Measurements from ENCODE around the gene TMEM63C. TPM values are rescaled to one million over a fixed set of nuclear protein-coding genes. Genes with fewer than 3 reads are reported as not detected.

Gene TMEM63C
- total RNA-seq, 1 donor = 1.4 TPM

GRCh38 chr14:77175843-77176242 lies 5.8 kb upstream of the TMEM63C start:
- Histone ChIP-seq H3K4me3 (ENCODE audit: low read length) (no peak overlapping the region), H3K27me3 (ENCODE audit: insufficient read depth, low read length) (peaks cover 5% of the 10 kb centered on the region), H3K9me3 (ENCODE audit: low read depth, low read length) (no peaks in the 10 kb centered on the region), H3K4me1 (ENCODE audit: insufficient read depth, low read length) (no peaks in the 10 kb centered on the region)

DNA sequence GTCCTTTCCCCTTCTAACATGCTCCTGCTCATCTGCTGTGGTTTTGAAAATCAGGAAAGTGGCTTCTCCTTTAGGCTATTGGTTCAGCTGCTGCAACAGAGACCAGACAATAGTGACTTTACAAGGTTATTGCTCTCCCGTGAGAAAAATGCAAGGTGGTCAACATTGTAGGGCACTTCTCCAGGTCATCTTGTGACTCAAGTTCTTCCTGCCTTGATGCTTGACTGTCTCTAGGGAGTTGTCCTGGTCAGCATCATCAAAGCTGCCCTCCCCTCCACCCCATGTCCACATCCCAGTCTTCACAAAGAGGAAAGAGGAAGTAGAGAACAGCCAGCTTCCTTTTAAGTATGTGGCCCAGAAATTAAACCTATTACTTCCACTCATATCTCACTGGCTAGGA lies 3.9 kb upstream of the TMEM63C start:
- peaks cover 4% of the 10 kb centered on the region for H3K4me1 ChIP-seq (ENCODE audit: insufficient read depth, low read length)
- H3K9me3 ChIP-seq (ENCODE audit: low read depth, low read length) = no peaks in the 10 kb centered on the region
- H3K27me3 ChIP-seq (ENCODE audit: insufficient read depth, low read length) = peaks cover 9% of the 10 kb centered on the region
- H3K4me3 ChIP-seq (ENCODE audit: low read length) = no peak overlapping the region

DNA sequence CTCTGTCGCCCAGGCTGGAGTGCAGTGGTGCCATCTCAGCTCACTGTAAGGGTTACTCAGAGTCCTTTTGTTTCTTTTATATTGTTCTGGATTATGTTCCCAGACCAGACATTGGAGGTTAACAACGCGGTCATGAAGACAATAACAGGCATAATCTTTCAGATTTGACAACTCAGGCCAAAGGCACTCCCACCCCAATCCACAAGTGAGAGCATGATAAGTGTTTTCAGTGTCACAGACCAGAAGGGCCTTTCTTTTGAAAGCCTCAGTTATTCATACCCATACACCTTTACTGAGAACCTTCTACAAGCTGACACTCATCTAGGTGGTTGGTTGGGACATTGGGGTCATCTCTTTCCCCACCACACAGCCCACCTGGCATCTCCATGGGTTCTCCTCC lies 2.9 kb upstream of the TMEM63C start:
- Histone ChIP-seq H3K4me3 (ENCODE audit: low read length) (no peak overlapping the region), H3K27me3 (ENCODE audit: insufficient read depth, low read length) (peaks cover 9% of the 10 kb centered on the region), H3K9me3 (ENCODE audit: low read depth, low read length) (no peaks in the 10 kb centered on the region), H3K4me1 (ENCODE audit: insufficient read depth, low read length) (peaks cover 6% of the 10 kb centered on the region)

DNA sequence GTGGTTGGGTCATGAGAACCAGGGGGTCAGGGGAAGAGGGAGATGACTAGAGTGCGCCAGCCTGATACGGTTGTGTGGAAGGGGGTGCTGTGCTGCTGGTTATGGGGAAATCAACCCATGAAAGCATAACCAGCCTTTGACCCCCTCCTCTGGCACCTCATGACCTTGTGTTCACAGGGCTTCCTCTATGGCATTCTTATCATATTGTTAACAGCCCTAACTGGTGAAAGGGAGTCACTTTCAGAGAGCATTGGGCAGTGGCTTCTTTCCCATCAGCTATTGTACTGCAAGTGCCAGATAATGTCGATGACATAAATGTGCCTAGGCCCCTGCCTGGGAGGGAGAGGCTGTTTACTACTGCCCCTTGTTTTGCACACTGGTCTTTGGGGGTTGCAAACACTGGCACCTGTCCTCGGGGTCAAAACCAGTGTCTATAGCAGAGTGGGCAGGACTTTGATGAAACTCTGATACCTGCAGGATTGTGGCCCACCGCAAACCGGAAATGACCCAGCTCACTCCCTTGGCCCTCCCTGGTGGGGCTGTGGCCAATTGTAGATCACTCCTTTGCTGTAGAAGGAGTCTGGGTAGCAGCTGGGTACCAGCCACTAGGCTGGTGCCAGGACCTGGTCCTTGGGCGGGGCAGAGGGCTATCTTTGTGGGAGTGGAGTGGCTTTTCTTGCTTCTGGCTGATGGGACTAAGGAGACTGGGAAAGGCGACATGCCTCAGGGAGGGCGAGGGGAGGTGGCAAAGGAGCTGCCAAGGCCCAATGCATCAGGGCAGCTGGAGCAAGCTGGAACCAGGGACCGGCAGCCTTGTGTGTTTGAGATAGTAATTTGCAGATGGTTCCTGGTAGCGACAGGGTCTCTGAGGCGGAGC lies 634 bp upstream of the TMEM63C start:
- H3K4me1 ChIP-seq (ENCODE audit: insufficient read depth, low read length) = peaks cover 6% of the 10 kb centered on the region
- no peaks in the 10 kb centered on the region for H3K9me3 ChIP-seq (ENCODE audit: low read depth, low read length)
- H3K4me3 ChIP-seq (ENCODE audit: low read length) = no peak overlapping the region
- H3K27me3 ChIP-seq (ENCODE audit: insufficient read depth, low read length) = peaks cover 9% of the 10 kb centered on the region

GRCh38 chr14:77183896-77184295 lies 2.3 kb downstream of the TMEM63C start:
- Histone ChIP-seq H3K4me3 (ENCODE audit: low read length) (no peak overlapping the region), H3K9me3 (ENCODE audit: low read depth, low read length) (no peaks in the 10 kb centered on the region), H3K4me1 (ENCODE audit: insufficient read depth, low read length) (peaks cover 6% of the 10 kb centered on the region), H3K27me3 (ENCODE audit: insufficient read depth, low read length) (peaks cover 9% of the 10 kb centered on the region)

DNA sequence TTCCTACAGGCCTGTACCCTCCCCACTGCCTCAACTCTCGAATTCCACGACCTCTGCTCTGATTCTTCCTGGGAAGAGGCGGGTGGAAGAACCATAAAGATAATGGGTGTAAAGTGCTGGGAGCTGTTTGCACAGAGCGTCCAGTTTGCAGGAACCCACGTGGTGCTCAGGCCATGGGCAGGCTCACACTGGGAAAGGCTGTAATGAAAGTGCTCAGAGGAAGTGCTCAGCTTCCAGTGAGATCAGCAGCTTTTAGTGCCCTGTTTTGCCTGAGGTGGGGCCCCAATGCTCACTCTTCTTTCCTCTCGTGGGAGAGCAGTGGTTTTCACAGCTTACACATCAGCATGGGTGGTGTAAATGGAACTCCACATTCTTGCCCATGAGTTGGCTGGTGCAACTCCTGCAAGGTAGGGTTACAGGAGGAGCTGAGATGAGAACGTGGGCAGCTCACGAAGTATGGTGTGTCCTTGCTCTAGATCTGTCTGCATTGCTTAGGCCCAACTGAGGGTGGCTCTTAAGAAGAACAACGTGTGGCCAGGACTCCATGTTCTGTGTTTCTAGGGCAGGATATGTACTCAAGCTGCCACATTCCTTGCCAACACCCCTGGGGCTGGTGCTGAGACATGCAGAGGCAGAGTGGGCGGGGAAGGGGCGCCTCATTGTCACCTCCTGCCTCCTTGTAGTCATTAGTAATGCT lies 2.9 kb downstream of the TMEM63C start:
- peaks cover 9% of the 10 kb centered on the region for H3K27me3 ChIP-seq (ENCODE audit: insufficient read depth, low read length)
- peaks cover 6% of the 10 kb centered on the region for H3K4me1 ChIP-seq (ENCODE audit: insufficient read depth, low read length)

DNA sequence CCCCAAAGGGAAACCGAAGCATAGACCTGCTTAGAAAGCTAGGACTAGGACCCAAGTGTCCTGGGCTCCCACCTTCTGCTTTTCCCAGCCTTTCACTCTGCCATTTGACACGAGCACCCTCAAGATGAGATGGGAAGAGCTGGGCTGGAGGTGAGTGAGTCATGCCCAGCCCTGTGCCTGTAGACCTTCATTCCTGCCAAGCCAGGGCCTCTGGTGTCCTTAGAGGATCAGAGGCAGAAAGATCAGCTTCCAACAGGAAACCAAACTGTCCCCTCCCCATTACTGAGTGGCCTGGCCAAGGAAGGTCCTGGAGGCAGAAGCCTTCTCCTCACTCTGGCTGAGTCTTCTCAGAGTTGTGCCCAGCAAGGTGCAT lies 3.5 kb downstream of the TMEM63C start:
- Histone ChIP-seq H3K27me3 (ENCODE audit: insufficient read depth, low read length) (peaks cover 9% of the 10 kb centered on the region), H3K4me1 (ENCODE audit: insufficient read depth, low read length) (peaks cover 6% of the 10 kb centered on the region), H3K9me3 (ENCODE audit: low read depth, low read length) (no peaks in the 10 kb centered on the region), H3K4me3 (ENCODE audit: low read length) (no peak overlapping the region)

More for the DNA sequence above, 2.9 kb downstream of the TMEM63C start:
- Histone ChIP-seq H3K9me3 (ENCODE audit: low read depth, low read length) (no peaks in the 10 kb centered on the region), H3K4me3 (ENCODE audit: low read length) (no peak overlapping the region)

- Histone ChIP-seq H3K27me3 (ENCODE audit: insufficient read depth, low read length) (no peaks in the 10 kb centered on the region), H3K9me3 (ENCODE audit: low read depth, low read length) (no peaks in the 10 kb centered on the region), H3K4me1 (ENCODE audit: insufficient read depth, low read length) (peaks cover 6% of the 10 kb centered on the region), H3K4me3 (ENCODE audit: low read length) (no peak overlapping the region)
These were observed 5.5 kb downstream of the TMEM63C start for GRCh38 chr14:77186911-77187648.

- H3K27me3 ChIP-seq (ENCODE audit: insufficient read depth, low read length) = no peaks in the 10 kb centered on the region
- H3K4me3 ChIP-seq (ENCODE audit: low read length) = no peak overlapping the region
- peaks cover 4% of the 10 kb centered on the region for H3K4me1 ChIP-seq (ENCODE audit: insufficient read depth, low read length)
- no peaks in the 10 kb centered on the region for H3K9me3 ChIP-seq (ENCODE audit: low read depth, low read length)
These were observed 6.0 kb downstream of the TMEM63C start for GRCh38 chr14:77187649-77188012.

GRCh38 chr14:77189479-77189878 lies 7.9 kb downstream of the TMEM63C start:
- Histone ChIP-seq H3K4me3 (ENCODE audit: low read length) (no peak overlapping the region), H3K9me3 (ENCODE audit: low read depth, low read length) (no peaks in the 10 kb centered on the region), H3K4me1 (ENCODE audit: insufficient read depth, low read length) (no peaks in the 10 kb centered on the region)

DNA sequence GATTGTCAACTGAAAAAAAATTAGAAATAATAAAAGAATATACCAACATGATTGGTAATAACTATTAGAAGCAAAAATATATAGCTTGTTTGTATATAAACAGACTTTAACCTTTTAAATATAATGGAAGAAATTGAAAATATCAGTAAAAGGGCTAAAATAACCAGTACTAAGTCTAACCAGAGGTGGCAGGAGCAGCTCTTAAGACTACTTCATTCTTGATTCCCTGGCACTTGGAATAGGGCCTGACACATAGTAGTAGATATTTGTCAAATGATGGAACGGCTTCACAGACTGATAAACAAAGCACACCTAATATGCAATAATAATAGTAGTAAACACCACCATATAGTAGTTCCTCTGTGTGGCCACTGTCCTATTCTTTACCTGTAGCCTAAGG lies 9.4 kb downstream of the TMEM63C start:
- Histone ChIP-seq H3K27me3 (ENCODE audit: insufficient read depth, low read length) (no peaks in the 10 kb centered on the region), H3K4me1 (ENCODE audit: insufficient read depth, low read length) (no peaks in the 10 kb centered on the region), H3K9me3 (ENCODE audit: low read depth, low read length) (no peaks in the 10 kb centered on the region), H3K4me3 (ENCODE audit: low read length) (no peak overlapping the region)

More at GRCh38 chr14:77189479-77189878, 7.9 kb downstream of the TMEM63C start:
- no peaks in the 10 kb centered on the region for H3K27me3 ChIP-seq (ENCODE audit: insufficient read depth, low read length)

- Histone ChIP-seq H3K9me3 (ENCODE audit: low read depth, low read length) (no peaks in the 10 kb centered on the region), H3K4me3 (ENCODE audit: low read length) (no peak overlapping the region), H3K4me1 (ENCODE audit: insufficient read depth, low read length) (no peaks in the 10 kb centered on the region), H3K27me3 (ENCODE audit: insufficient read depth, low read length) (no peaks in the 10 kb centered on the region)
These were observed 13.1 kb downstream of the TMEM63C start for GRCh38 chr14:77194706-77195105.

DNA sequence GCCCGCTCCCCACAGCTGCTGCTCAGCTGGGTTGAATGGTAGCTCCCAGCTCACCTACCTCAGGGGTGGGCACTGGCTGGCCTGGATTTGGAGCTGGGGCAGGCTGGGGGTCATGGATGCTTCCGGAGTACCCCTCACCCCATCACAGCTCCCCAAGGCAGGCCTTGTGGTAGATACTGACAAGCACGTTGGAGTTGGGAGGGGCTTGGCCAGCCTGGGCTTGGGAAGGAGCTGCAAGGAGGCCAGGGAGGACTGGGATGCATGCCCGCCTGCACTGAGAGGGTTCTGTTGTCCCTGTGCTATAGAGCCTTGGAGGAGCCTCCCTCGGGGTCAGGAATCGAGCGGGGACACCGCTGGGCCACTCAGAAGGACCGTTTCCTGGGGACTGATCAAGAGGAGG lies 14.2 kb downstream of the TMEM63C start:
- H3K27me3 ChIP-seq (ENCODE audit: insufficient read depth, low read length) = no peaks in the 10 kb centered on the region
- H3K4me3 ChIP-seq (ENCODE audit: low read length) = no peak overlapping the region

DNA sequence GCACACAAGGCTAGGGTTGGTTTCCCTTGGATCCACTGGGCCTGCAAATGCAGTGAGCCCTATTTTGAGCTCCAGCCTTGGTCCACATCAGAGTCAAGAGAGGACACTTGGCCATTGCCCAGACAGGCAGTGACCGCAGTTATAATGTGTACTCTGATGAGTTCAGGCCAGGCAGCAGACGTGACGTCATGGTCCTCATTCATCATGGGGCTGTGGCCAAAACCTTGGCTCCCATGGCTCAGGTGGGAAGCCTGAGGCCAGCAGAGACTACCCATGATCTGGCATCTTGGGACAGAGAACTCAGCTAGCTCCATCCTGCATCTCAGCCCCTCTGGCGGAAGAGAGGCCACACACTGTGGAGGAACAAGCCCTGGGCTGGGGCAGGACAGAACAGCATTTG lies 16.4 kb downstream of the TMEM63C start:
- Histone ChIP-seq H3K4me1 (ENCODE audit: insufficient read depth, low read length) (no peaks in the 10 kb centered on the region), H3K4me3 (ENCODE audit: low read length) (no peak overlapping the region), H3K9me3 (ENCODE audit: low read depth, low read length) (no peaks in the 10 kb centered on the region), H3K27me3 (ENCODE audit: insufficient read depth, low read length) (no peaks in the 10 kb centered on the region)

More for the DNA sequence above, 14.2 kb downstream of the TMEM63C start:
- H3K9me3 ChIP-seq (ENCODE audit: low read depth, low read length) = no peaks in the 10 kb centered on the region
- H3K4me1 ChIP-seq (ENCODE audit: insufficient read depth, low read length) = no peaks in the 10 kb centered on the region

DNA sequence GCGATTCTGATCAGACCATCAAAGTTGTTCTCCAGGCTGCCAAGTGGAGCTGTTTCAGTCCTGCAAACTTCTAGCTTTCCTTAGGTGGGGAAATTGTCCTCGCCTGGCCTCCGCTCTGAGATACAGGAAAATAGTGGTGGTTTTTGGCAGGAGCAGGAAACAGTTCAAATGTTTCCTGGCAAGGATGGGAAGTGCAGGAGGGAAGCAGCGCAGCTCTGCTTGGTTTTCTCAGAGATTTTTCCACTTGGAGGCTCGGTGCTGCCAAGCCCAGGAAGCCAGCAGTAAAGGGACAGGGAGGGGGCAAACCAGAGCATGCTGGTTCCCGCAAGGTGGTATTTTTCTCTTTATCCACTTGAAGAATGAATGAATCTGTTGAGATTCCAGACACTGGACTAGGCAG lies 17.0 kb downstream of the TMEM63C start:
- Histone ChIP-seq H3K27me3 (ENCODE audit: insufficient read depth, low read length) (no peaks in the 10 kb centered on the region), H3K9me3 (ENCODE audit: low read depth, low read length) (no peaks in the 10 kb centered on the region), H3K4me3 (ENCODE audit: low read length) (no peak overlapping the region), H3K4me1 (ENCODE audit: insufficient read depth, low read length) (no peaks in the 10 kb centered on the region)

Data from mononuclear cell (primary cell).